ENCODE data around the gene ARHGAP15.

DNA sequence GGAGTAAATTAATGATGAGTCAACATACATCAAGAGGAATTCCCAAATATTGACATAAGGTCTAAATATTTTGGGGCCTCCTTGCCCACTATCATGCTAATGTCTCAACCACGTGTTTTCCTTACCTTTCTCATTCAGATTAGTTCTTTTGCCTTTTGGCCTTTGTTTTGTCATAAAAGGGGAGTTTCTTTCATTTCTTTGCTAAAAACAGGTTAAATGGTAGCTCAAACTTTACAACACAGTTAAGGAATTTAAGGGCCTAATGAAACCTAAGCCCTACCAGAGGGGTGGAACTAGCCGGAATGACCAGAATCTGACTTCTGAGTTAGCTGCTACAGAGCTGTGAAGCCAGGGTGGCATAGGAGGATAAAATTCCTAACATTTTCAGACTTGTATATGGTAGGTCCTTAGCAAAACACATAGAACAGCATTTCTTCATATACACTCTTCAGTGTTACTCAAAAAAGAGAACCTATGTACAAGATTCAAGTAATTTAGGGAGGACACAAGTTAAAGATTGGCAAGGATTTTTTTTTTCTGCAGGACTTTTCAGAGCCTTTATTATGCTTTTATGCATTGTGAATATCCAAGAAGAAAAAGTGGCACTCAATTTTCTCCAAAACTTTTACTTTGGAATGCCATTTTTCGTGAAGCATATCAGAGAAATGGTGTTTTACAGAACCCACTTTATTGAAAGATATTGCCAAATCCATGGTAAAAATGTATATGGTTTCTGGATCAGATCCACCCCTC is 633.1 kb downstream of the ARHGAP15 start:
- TF ChIP-seq ZNF274 (IDR thresholded peaks at IDR 0.05; ENCODE audit: low read depth, low read length) (no peak), YY1 (IDR thresholded peaks at IDR 0.05; ENCODE audit: extremely low read depth, insufficient replicate concordance, low read depth, low read length) (no peak), TCF7L2 (IDR thresholded peaks at IDR 0.05; ENCODE audit: borderline replicate concordance, extremely low read depth, insufficient read depth, insufficient read length) (no peak), ZFX (IDR thresholded peaks at IDR 0.05) (no peak), SIN3A (IDR thresholded peaks at IDR 0.05; ENCODE audit: low read depth) (no peak), RAD21 (IDR thresholded peaks at IDR 0.05; ENCODE audit: low read depth) (no peak), POLR2AphosphoS5 (IDR thresholded peaks at IDR 0.05; ENCODE audit: low read depth, low read length) (no peak), POLR2A (IDR thresholded peaks at IDR 0.05; ENCODE audit: borderline replicate concordance, extremely low read depth, insufficient read depth, insufficient read length) (no peak), SP1 (IDR thresholded peaks at IDR 0.05; ENCODE audit: low read depth) (no peak)
- TF ChIP-seq, protein P1, sequence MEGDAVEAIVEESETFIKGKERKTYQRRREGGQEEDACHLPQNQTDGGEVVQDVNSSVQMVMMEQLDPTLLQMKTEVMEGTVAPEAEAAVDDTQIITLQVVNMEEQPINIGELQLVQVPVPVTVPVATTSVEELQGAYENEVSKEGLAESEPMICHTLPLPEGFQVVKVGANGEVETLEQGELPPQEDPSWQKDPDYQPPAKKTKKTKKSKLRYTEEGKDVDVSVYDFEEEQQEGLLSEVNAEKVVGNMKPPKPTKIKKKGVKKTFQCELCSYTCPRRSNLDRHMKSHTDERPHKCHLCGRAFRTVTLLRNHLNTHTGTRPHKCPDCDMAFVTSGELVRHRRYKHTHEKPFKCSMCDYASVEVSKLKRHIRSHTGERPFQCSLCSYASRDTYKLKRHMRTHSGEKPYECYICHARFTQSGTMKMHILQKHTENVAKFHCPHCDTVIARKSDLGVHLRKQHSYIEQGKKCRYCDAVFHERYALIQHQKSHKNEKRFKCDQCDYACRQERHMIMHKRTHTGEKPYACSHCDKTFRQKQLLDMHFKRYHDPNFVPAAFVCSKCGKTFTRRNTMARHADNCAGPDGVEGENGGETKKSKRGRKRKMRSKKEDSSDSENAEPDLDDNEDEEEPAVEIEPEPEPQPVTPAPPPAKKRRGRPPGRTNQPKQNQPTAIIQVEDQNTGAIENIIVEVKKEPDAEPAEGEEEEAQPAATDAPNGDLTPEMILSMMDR (IDR thresholded peaks at IDR 0.05 in 2 of 3, conservative IDR thresholded peaks at IDR 0.05 in 1 of 3; ENCODE audit: borderline replicate concordance in 1 of 3, insufficient read depth in 1 of 3, low read depth in 2 of 3, low read length in 2 of 3) = no peak
